Stimulated activated CD4-positive, alpha-beta T cell treated with anti-CD3 and anti-CD28 coated beads, Interleukin-12 subunit alpha, Interleukin-12 subunit beta, amount 100 ng/mL, for 24 hours (primary cell): ENCODE measurements around the gene EMC1.
"Not testable (repeated sequence)": the region's sequence is repeated elsewhere in the genome, so short reads cannot be mapped to it uniquely, and the experiment has no call there.

Experiments
- DNase-seq, 2 experiments: peaks; one replicate each; pipeline ENCODE4 v3.0.0-alpha.2; 2020; ENCODE audit warnings: low read depth in 2 of 2

Gene EMC1

DNA sequence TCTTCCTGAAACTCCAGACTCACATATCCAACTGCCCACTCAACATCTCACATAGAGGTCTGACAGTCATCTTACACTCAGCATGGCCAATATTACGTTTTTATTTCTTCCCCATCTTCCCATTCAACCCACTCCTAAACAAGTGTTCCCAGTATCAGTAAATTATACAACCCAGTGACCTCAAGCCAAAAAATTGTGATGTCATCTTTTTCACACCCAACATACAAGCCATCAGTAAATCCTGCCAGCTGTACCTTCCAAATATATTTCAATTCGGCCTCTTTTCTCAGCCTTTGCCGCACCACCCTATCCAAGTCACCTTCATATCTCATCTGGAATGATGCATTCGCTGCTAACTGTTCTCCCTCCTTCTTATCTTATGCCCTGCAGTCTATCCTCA, 60.9 kb downstream of the EMC1 start:
- DNase-seq: no peak

DNA sequence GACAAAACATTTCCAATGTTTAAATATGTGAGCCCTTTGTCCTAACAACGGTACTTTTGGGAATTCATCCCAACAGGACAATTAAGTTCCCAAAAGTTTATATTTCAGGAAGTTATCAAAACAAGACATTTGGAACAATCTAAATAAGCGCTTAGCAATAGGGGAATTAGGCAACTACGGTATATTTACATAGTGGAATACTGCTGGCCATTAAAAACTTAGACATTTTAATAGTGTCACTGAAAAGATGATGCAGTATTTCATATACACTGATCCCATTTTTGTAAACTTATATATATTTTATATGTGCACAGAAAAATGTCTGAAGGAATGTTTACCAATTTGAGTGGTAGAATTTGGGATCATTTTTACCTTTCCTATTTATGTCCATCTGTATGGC, 62.1 kb downstream of the EMC1 start:
- no peak for DNase-seq

DNA sequence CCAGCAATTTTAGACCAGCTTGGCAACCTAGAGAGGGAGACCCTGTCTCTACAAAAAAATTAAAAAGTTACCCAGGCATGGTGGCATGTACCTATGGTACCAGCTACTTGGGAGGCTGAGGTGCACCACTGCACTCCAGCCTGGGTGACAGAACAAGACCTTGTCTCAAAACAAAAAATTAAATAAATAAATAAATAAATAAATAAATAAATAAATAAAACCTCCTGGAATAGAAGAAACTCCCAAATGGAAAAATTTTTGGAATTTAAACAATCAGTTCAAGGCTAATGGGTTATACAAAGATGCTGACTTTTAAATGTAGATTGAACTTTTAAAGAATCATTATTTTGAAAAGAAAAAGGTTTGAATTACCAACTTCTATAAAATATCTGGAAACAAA, 63.5 kb downstream of the EMC1 start:
- no peak for DNase-seq

DNA sequence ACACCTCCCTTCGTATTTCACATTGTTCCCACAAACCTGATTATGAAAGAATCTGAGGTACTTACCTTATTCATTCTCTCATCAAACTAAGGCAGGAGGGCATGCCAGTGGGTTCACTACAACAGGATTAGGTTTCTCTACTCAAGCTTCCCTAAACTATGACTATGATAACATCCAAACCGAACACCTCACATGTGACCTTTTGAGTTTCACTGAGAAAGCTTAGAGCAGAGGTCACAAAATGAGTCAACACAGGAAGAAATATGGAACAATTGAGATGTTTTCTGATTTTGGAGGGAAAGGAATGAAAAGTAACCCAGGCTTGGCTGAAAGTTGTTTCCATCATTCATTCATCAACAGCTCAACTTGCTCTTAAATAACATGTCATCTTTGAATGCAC, 65.3 kb downstream of the EMC1 start:
- no peak for DNase-seq

DNA sequence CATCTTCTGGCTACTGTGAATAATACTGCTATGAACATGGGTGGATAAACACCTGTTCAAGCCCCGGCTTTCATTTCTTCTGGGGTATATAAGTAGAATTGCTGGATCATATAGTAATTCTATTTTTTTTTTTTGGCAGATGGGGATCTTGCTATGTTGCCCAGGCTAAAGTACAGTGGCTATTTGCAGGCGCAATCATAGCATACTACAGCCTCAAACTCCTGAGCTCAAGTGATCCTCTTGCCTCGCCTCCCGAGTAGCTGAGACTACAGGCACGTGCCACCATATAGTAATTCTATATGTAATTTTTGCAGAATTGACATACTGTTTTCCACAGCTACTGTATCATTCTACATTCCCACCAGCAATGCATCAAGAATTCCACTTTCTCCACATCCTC, 69.1 kb downstream of the EMC1 start:
- DNase-seq: no peak

DNA sequence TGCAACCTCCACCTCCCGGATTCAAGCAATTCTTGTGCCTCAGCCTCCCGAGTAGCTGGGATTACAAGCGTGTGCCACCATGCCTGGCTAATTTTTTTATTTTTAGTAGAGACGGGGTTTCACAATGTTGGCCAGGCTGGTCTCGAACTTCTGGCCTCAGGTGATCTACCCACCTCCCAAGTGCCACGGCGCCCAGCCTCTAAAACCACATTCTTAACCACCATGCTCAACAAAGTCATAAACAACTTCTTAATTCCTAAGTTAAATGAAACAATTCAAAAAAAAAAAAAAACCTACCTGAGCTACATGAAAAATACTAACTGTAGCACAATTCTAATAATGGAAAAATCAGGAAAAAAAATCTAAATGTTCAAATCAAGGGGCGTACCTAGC, 71.1 kb downstream of the EMC1 start:
- not testable (repeated sequence) for DNase-seq

DNA sequence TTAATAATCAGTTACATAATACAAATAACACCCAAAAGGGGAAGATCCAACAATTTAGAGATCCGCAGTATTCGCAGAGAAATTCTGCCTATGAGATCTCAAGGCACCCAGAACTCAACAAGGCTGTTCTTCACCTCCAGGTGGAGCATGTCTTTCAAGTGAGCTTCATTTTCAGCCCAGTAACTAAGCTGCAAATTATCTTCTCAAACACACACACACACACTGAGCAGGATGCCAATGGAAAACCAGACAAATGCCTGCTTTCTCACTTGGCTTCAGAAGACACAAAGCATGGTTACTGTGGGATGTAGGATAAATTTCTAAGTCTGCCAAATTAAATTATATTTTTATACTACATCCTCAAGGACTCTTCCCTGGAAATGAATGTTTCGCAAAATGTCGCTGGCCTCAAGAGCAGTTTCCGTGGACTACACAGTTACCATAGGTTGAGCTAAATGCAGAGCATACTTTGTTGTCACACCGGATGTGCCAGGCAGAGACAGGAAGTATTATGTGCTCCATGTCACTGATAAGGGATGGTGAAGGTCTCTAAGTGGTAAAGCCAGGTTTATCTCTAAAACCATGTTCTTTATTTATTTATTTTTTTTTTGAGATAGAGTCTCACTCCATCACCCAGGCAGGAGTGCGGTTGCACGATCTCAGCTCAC, 71.6 kb downstream of the EMC1 start:
- DNase-seq: no peak

DNA sequence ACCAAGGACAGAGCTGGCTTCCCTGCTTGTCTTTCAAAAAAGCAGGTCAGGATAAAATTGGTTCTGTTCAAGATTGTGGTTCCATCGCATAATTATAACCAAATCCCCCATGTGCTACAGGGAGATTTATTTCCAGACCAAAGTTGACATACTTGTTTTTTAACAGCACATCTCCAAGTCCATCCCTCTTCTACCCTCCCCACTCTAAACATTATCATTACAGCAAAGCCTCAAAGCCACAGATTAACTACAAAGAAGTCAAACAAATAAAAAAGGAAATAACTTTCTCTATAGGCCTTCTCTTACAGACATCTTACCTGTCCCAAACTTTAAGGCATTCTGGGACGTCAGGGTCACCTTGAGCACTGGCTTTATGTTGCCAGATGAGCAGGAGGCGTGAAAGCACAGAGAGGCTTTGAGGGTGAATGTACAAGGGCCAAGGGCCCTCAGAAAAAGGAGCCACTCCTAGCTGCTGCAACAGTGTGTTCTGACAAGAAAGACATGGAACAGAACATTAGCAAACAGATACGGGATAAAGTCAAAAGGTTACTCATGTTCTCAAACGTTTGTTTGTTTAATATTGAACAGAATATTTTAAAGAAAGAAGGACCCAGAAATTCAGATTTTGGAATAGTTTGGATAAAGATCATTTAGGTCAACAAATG, 72.5 kb downstream of the EMC1 start:
- DNase-seq: no peak

DNA sequence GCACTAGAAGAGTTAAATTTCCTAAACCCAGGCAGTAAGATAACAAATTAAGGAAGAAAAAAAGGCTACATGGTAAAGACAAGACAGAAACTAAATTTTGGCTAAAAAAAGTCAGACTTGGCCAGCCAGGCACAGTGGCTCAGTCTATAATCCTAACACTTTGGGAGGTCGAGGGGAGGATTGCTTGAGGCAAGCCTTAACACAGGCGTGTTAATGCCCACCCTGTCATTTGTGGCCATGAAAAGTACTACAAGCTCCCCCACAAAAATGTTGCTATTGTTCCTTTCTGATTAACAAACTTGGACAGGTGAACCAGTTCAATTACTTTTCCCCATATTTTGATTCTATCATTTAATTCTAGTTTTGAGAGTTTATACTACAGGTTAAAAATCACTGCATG, 73.5 kb downstream of the EMC1 start:
- no peak for DNase-seq

DNA sequence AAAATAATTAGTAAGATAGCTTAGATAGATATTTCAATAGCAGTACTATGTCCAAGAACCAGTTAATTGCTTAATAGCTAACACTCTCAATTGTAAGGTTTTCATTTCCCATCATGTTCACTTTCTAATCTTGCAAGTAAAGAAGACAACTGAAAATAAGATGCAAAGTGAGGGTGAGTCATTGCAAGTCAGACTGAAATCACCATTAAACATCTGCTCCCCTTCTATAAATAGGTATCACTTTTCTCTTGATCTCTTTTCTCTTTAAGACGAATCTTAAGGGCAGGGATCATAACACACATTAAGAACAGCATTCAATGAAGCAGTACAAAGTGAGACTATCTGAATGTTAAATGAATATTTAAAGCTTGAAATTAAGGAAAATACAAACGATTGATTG, 81.7 kb downstream of the EMC1 start:
- no peak for DNase-seq

DNA sequence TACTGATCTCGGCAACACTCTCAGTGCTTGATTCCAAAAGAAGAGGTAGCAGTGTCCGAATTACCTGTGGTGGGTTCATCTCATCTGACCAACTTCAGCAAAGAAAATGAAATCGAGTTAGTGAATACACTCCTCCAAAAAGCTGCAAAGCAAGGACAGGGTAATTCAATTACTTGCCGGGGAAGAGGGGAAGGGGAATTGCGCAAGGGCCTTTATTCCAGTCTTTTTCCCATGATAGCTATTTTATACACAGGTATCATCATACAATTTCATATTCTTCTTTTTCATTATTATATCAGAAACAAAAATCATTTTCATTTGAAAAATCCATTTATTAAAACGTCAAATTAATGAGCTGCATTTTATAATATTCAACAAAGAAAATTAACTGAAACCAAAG, 84.2 kb downstream of the EMC1 start:
- DNase-seq: no peak

DNA sequence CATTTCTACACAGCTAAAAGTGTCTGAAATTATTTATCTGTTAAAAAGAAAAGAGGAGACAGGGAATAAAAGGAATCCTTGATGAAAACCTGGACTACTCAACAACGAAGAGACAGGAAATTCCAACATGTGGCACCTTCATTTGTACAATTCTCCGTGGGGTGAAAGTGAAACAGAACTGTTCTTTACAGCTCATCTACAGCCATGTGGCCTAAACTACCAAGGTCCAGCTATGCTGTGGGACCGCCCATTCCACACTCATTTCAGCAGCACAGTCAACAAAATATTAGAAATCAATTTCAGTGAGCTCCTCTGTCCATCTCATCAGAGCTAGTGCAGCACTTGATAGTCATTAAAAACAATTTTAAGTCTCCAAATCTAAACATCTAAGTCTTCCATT, 85.3 kb downstream of the EMC1 start:
- no peak for DNase-seq
